Tibial artery (tissue), 4 donors: ENCODE results near the gene LYPD3.

Experiments
- DNase-seq, 2 donors: peaks; one replicate each; pipeline ENCODE4 v3.0.0-alpha.2; 2019
- H3K27ac ChIP-seq, 2 donors: fragments of 200-600 bp; sonication (generic) in 1 of 2; 1 replicate in 1 of 2; 2 replicates in 1 of 2; pipeline ENCODE4 v1.5.1; 2018 to 2019; ENCODE audit warnings: mild to moderate bottlenecking in 1 of 2
- H3K27me3 ChIP-seq, 2 donors: fragments of 200-600 bp; sonication (generic) in 1 of 2; one replicate each; pipeline versions ENCODE4 v1.5.1 to v1.6.0; 2016 to 2019
- H3K36me3 ChIP-seq, 3 donors: fragments of 200-600 bp; sonication (generic) in 2 of 3; one replicate each; pipeline ENCODE4 v1.5.1; 2016 to 2019; ENCODE audit warnings: mild to moderate bottlenecking in 2 of 3
- H3K4me1 ChIP-seq, 4 donors: fragments of 200-600 bp; sonication (generic) in 2 of 4; 1 replicate in 3 of 4; 2 replicates in 1 of 4; pipeline ENCODE4 v1.5.1; 2016 to 2019
- H3K4me3 ChIP-seq, 2 donors: fragments of 200-600 bp; sonication (generic) in 1 of 2; 1 replicate in 1 of 2; 2 replicates in 1 of 2; pipeline ENCODE4 v1.5.1; 2018 to 2019; ENCODE audit warnings: mild to moderate bottlenecking in 2 of 2
- H3K9me3 ChIP-seq, 3 donors: fragments of 200-600 bp; sonication (generic) in 1 of 3; one replicate each; pipeline ENCODE4 v1.5.1; 2016 to 2019
- intact Hi-C: fragments of 100-400 bp; cut with DNase I; formaldehyde crosslinking; loops from one replicate; pipeline ENCODE4 v1.15.0; 2023; ENCODE audit warnings: low total_unique reads
- TF ChIP-seq, protein P1 (sequence below), 2 experiments: fragments of 200-600 bp in 1 of 2; fragments of 450-650 bp in 1 of 2; IDR thresholded peaks; one replicate each; pipeline ENCODE4 v1.5.1; 2017 to 2019; ENCODE audit warnings: antibody characterized with exemption in 2 of 2, mild to moderate bottlenecking in 1 of 2, moderate library complexity in 1 of 2

LYPD3 gene

GRCh38 chr19:43479226-43479625 lies 13.8 kb upstream of the LYPD3 start:
- H3K27me3 ChIP-seq = no peaks in the 10 kb centered on the region
- H3K9me3 ChIP-seq = no peaks in the 10 kb centered on the region
- DNase-seq = no peak
- TF ChIP-seq, protein P1, sequence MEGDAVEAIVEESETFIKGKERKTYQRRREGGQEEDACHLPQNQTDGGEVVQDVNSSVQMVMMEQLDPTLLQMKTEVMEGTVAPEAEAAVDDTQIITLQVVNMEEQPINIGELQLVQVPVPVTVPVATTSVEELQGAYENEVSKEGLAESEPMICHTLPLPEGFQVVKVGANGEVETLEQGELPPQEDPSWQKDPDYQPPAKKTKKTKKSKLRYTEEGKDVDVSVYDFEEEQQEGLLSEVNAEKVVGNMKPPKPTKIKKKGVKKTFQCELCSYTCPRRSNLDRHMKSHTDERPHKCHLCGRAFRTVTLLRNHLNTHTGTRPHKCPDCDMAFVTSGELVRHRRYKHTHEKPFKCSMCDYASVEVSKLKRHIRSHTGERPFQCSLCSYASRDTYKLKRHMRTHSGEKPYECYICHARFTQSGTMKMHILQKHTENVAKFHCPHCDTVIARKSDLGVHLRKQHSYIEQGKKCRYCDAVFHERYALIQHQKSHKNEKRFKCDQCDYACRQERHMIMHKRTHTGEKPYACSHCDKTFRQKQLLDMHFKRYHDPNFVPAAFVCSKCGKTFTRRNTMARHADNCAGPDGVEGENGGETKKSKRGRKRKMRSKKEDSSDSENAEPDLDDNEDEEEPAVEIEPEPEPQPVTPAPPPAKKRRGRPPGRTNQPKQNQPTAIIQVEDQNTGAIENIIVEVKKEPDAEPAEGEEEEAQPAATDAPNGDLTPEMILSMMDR (IDR thresholded peaks at IDR 0.05) = no peak
- H3K27ac ChIP-seq = no peak overlapping the region
- H3K4me3 ChIP-seq = no peak overlapping the region
- H3K4me1 ChIP-seq = peaks cover 0 to 20% (median 9%) of the 10 kb centered on the region in 4 donors
- H3K36me3 ChIP-seq = peaks cover 0 to 33% (median 0%) of the 10 kb centered on the region in 3 donors
- intact Hi-C loops = no loop called here

GRCh38 chr19:43478323-43478722 lies 12.9 kb upstream of the LYPD3 start:
- Histone ChIP-seq H3K9me3 (no peaks in the 10 kb centered on the region), H3K27me3 (no peaks in the 10 kb centered on the region), H3K36me3 (peaks cover 0 to 33% (median 0%) of the 10 kb centered on the region in 3 donors), H3K4me1 (peaks cover 0 to 20% (median 9%) of the 10 kb centered on the region in 4 donors), H3K27ac (no peak overlapping the region), H3K4me3 (no peak overlapping the region)
- TF ChIP-seq, protein P1 (IDR thresholded peaks at IDR 0.05) = no peak
- no peak for DNase-seq
- intact Hi-C loops = no loop called here

DNA sequence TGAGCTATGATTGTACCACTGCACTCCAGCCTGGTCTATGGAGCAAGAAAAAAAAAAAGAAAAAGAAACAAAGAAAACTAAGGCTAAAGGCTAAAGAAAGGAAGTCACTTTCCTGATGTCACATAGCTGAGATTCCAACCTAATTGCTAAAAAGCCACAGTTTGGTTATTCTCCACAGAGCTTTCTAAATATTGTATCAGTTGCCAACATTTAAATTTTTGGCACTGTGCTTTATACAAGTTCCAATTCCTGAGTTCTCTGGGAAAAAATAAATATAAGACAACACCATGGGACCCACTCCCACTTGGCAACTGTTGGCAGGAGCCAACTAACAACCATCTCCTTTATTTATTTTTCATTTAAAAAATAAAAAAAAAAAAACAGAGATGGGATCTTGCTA lies 11.2 kb upstream of the LYPD3 start:
- Histone ChIP-seq H3K4me1 (peaks cover 0 to 20% (median 9%) of the 10 kb centered on the region in 4 donors), H3K36me3 (peaks cover 0 to 26% (median 0%) of the 10 kb centered on the region in 3 donors), H3K4me3 (no peak overlapping the region), H3K27me3 (no peaks in the 10 kb centered on the region), H3K9me3 (no peaks in the 10 kb centered on the region), H3K27ac (peak overlapping the region in 1 of 2 donors; percentile 75)
- no peak for DNase-seq
- intact Hi-C loops = no loop called here
- TF ChIP-seq, protein P1 (IDR thresholded peaks at IDR 0.05) = no peak

DNA sequence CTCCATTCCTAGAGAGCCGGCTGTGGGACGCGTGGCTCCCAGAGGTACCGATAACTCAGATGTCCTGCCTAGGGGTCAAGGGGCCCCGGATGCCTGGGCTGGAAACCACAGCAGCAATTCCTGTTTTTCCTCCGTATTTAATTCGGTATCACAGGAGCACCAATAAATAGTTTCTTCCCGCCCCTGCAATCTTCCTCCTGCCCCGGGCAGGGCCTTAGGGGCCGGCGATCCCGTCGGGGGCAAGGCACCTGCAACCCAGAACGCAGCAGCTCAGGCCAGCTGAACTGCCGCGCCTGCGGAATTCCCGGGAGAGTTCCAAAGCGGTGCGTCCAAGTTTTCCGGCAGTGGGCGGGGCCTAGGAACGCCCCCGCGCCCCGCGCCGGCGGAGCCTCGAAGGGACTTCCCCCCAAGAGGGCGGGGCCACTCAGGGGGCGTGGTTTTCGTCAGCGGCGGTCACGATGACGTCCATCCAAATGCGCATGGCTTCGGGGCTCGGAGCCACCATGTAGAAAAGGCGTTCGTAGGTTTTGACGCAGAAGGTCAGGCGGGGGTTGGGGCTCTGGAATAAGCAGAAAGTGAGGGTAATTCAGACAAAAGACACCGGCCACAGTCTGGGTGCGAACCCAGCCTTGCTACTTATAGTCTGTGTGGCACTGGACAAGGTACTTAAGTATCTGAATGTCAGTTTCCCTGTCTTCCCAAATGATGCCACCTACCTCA lies 9.7 kb upstream of the LYPD3 start:
- H3K9me3 ChIP-seq = no peaks in the 10 kb centered on the region
- intact Hi-C loops = no loop called here
- TF ChIP-seq, protein P1 (IDR thresholded peaks at IDR 0.05) = no peak
- peak overlapping the region; percentile 73 to 75 for H3K27ac ChIP-seq
- H3K4me3 ChIP-seq = peak overlapping the region; percentile 41 to 57
- peak; percentile 87 to 97 for DNase-seq
- peaks cover 0 to 20% (median 9%) of the 10 kb centered on the region in 4 donors for H3K4me1 ChIP-seq
- peaks cover 0 to 16% (median 0%) of the 10 kb centered on the region in 3 donors for H3K36me3 ChIP-seq
- no peaks in the 10 kb centered on the region for H3K27me3 ChIP-seq

DNA sequence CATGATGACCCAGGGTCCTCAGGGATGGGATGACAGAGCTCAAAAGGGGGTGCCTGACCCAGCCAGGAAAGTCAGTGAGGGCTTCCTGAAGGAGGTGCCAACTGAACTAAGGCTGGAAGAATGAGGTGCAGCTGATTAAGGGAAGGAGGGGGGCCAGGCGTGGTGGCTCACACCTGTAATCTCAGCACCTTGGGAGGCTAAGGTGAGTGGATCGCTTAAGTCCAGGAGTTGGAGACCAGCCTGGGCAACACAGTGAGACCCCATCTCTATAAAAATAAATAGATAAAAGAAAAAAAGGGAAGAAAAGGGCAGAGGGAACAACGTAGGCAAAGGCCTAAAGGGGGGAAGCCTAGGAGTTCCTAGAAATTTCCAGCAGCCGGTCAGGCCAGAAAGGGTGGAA lies 9.1 kb upstream of the LYPD3 start:
- Histone ChIP-seq H3K36me3 (peaks cover 0 to 16% (median 0%) of the 10 kb centered on the region in 3 donors), H3K4me3 (peak overlapping the region; percentile 41 to 57)

More for the DNA sequence above, 9.1 kb upstream of the LYPD3 start:
- no peaks in the 10 kb centered on the region for H3K27me3 ChIP-seq
- DNase-seq = no peak
- peak overlapping the region; percentile 73 to 75 for H3K27ac ChIP-seq
- H3K4me1 ChIP-seq = peaks cover 0 to 20% (median 9%) of the 10 kb centered on the region in 4 donors
- intact Hi-C loops = no loop called here
- TF ChIP-seq, protein P1 (IDR thresholded peaks at IDR 0.05) = no peak
- H3K9me3 ChIP-seq = no peaks in the 10 kb centered on the region
